ENCODE results near the gene ARL8A.

DNA sequence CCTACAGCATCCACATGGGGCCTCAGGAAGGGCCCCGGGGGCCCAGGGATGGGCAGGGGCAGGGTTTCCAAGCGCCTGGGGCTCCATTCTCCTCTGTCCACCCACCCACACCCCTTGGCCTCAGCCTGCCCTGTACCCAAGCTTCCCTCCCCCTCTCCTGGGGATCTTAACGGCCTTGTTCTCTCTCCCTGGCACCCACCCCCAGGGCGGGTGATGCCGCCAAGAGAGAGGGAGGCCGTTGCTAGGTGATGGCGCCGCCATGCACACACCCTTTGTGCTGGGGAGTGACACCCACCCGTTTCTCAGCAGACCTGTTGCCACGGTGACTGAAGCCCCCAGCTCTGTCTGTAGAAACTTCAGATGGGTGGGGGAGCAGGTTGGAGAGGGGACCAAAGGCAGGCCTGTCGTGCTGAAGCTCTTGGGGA is 14.2 kb downstream of the ARL8A start:
- TF ChIP-seq, protein P1, sequence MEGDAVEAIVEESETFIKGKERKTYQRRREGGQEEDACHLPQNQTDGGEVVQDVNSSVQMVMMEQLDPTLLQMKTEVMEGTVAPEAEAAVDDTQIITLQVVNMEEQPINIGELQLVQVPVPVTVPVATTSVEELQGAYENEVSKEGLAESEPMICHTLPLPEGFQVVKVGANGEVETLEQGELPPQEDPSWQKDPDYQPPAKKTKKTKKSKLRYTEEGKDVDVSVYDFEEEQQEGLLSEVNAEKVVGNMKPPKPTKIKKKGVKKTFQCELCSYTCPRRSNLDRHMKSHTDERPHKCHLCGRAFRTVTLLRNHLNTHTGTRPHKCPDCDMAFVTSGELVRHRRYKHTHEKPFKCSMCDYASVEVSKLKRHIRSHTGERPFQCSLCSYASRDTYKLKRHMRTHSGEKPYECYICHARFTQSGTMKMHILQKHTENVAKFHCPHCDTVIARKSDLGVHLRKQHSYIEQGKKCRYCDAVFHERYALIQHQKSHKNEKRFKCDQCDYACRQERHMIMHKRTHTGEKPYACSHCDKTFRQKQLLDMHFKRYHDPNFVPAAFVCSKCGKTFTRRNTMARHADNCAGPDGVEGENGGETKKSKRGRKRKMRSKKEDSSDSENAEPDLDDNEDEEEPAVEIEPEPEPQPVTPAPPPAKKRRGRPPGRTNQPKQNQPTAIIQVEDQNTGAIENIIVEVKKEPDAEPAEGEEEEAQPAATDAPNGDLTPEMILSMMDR (IDR thresholded peaks at IDR 0.05; ENCODE audit: poor library complexity): no peak
- TF ChIP-seq EZH2phosphoT487 (IDR thresholded peaks at IDR 0.05; ENCODE audit: low read depth, severe bottlenecking, unreplicated experiment) (no peak), EZH2 (IDR thresholded peaks at IDR 0.05; ENCODE audit: borderline replicate concordance) (no peak)

Measured in hepatocyte (in vitro differentiated cells).